Endothelial cell of hepatic sinusoid (primary cell): ENCODE results near the gene ZNF341.
"Not testable (repeated sequence)": the region's sequence is repeated elsewhere in the genome, so short reads cannot be mapped to it uniquely, and the experiment has no call there.

ENCODE experiments used
- in situ Hi-C: cut with HindIII; loops from 2 replicates; pipeline ENCODE4 v1.10.0; 2017; ENCODE audit warnings: low sequenced_read_pairs

ZNF341 gene

GRCh38 chr20:33791540-33791939 lies 59.7 kb downstream of the ZNF341 start:
- in situ Hi-C loops, result no loop called here

GRCh38 chr20:33791959-33792597 lies 60.3 kb downstream of the ZNF341 start:
- in situ Hi-C loops, result no loop called here

GRCh38 chr20:33792598-33792989 lies 60.8 kb downstream of the ZNF341 start:
- in situ Hi-C loops, result not testable (repeated sequence)

- in situ Hi-C loops, result no loop called here
Measured at GRCh38 chr20:33793011-33793931, 61.5 kb downstream of the ZNF341 start.

GRCh38 chr20:33796263-33796906 lies 64.6 kb downstream of the ZNF341 start:
- in situ Hi-C loops, result no loop called here

GRCh38 chr20:33796907-33797544 lies 65.2 kb downstream of the ZNF341 start:
- in situ Hi-C loops, result no loop called here

- in situ Hi-C loops, result no loop called here
Measured at GRCh38 chr20:33798444-33798843, 66.6 kb downstream of the ZNF341 start.

GRCh38 chr20:33803921-33804337 lies 72.1 kb downstream of the ZNF341 start:
- in situ Hi-C loops, result no loop called here

GRCh38 chr20:33808388-33808787 lies 76.6 kb downstream of the ZNF341 start:
- in situ Hi-C loops, result no loop called here

GRCh38 chr20:33810259-33810658 lies 78.5 kb downstream of the ZNF341 start:
- in situ Hi-C loops, result no loop called here

GRCh38 chr20:33810885-33811775 lies 79.3 kb downstream of the ZNF341 start, which contains the start of gene CHMP4B:
CHMP4B (plus strand) TSS chr20:33811348; CDS start chr20:33811469, 121 bp downstream.
- in situ Hi-C loops, result no loop called here

GRCh38 chr20:33811776-33812151 lies 80.0 kb downstream of the ZNF341 start:
- in situ Hi-C loops, result no loop called here

GRCh38 chr20:33812152-33812849 lies 80.5 kb downstream of the ZNF341 start:
- in situ Hi-C loops, result no loop called here

- in situ Hi-C loops, result no loop called here
Measured at GRCh38 chr20:33812908-33813462, 81.2 kb downstream of the ZNF341 start.

GRCh38 chr20:33814238-33814712 lies 82.5 kb downstream of the ZNF341 start:
- in situ Hi-C loops, result no loop called here

- in situ Hi-C loops, result no loop called here
Measured at GRCh38 chr20:33815671-33816070, 83.9 kb downstream of the ZNF341 start.

- in situ Hi-C loops, result no loop called here
Measured at GRCh38 chr20:33816191-33816590, 84.4 kb downstream of the ZNF341 start.

GRCh38 chr20:33817411-33817810 lies 85.6 kb downstream of the ZNF341 start:
- in situ Hi-C loops, result no loop called here

- in situ Hi-C loops, result no loop called here
Measured at GRCh38 chr20:33819456-33819855, 87.7 kb downstream of the ZNF341 start.
